DMS79 (cell line): Measurements from ENCODE around the gene HOXA11.

ENCODE experiments used
- DNase-seq: peaks from one replicate; lab custom pipeline; 2025; lab: John Stamatoyannopoulos, UW

HOXA11 gene

DNA sequence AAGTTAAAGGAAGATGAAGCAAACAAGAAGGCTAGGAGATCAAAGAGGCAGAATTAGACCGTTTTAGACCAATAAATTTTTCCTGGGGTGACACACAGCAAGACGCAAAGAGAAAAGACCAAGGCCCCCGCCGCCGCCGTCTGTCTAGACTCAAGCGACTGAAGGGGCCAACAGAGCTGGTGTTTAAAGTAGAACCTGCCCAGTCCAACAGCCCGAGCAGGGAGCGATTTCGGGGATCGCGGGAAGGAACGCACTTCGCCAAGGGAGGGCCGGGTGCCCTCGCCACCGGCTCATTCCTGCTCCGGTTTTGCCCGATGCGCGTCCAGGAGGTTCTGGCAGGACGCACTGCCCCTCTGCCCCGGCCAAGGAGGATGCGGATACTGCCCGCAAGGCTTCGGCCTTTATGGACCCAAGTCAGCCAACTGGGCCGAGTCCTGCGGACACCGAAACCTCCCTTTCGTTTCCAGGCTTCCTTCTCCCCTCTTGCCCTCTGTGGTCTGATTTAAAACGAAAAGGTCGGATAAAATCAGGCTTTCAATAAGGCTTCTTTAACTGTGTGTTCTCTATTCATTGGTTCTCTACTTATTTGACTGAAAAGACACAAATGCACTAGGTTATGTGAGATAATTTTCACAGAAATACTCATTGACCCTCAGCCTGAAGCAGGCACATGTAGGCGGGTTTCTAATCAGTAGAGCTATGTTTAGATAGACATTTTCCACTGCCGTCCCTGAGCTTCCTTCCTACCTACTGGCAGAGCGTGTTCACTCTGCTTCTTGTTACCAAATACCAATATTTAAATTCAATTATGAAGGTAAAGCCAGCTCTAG lies 26.4 kb downstream of the HOXA11 start:
- DNase-seq, result no peak

DNA sequence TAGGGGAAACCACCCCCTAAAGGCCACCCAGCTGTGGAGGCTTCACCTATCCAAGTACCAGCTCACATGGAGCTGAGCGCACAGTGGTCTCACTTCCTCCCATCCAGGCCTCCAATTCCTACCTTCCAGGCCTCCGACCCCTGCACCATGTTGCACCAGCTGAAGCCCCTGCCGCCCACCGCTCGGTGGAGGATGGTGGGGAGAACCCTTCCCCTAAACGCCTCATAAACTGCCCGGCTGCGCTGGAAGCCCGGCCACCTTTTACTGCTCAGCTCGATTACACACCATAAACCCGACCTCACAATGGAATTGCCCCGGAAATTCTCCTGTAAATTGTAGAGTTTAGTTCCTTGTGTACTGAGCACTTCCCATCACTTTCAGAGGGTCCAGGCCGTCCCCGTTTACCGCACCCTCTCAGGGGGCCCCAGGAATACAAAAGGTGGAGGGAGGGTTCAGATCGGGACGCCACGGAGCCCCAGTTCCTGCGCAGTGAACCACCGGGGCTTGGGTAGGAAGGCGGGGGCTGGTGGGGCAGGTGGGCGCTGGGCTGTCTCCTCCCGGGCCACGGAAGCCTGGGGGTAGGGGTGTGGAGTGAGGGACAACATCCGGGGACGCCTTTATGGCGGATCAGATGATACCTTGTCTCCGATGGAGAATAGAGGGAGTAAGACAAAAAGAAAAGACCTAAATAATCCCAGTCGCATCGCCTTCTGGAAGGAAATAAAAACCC lies 27.2 kb downstream of the HOXA11 start:
- no peak for DNase-seq

DNA sequence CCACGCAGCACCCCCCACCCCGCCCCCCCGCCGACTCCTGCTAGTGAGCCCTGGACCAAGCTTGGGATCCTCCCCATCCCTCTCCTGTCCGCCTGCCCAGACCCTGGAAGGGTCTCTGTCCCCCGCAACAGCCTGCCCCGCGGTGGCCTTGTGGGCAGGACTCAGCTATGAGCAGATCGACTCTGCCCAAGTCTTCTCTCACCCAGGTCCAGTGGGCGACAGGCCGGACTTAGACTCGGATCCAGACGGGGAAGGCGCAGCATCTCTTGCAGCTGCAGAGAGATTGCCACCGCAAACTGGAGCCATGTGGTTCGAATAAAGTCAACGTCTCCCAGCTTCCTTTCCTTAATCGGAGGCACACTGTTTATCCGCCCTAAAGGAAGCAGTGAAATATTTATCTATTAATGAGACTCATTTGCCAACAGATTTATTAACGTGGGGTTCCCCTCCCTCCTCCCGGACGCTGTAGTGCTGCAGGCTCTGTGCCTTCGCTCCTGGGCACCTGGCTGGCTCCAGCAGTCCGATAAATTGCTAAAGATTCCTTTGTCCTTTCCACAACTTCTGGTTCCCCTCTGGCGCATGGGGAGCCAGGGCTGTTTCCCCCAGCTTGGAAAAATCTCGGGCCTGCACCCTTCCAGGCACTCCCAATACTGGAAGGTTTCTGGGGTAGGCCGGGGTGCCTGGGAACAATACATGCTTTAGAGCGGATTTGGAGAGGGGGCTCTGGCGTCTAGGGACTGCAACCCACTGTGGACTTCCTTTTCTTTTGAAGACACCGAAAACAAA lies 27.9 kb downstream of the HOXA11 start:
- no peak for DNase-seq

DNA sequence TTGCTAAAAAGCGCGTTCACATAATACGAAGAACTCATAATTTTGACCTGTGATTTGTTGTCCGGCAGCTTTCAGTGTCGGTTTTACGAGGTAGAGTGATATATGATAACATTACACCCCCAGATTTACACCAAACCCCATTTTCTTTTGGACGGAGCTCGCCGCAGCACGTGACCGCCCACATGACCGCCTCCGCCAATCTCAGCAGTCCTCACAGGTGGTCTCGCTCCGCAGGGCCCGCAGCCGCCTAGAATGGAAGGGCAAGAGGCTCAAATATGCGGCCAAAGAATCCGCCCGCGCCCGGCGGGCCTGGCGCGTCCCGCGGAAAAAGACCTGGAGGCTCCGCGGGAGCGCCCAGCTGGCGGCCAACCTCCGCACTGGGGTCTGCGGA lies 28.5 kb downstream of the HOXA11 start, which contains the start of gene HOXA7:
Gene HOXA7, minus strand, starts transcription at position 168 of the 391 bp plus-strand sequence. Its CDS starts 130 bp downstream, at position 38.
- no peak for DNase-seq

DNA sequence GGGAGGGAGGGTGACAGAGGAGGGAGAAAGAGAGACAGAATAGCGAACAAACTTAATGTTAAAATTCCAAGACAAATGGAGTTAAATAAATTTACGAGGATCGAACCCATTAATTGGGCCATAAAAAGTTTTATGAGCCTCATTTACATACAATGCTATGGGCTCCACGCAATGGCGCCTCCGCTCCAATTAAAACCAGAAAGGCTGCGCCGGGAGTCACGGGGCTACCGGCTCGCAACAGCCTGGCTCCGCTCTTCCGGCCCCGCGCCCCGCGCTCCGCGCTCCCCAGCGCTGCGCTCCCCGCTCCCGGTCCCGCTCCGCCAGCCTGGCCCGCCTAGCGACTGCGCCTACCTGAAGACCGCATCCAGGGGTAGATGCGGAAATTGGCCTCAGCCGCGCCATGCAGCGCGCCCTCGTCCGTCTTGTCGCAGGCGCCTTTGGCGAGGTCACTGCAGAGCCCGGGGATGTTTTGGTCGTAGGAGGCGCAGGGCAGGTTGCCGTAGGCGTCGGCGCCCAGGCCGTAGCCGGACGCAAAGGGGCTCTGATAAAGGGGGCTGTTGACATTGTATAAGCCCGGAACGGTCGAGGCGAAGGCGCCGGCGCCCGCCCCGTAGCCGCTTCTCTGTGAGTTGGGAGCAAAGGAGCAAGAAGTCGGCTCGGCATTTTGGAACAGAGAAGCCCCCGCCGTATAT lies 29.1 kb downstream of the HOXA11 start:
- no peak for DNase-seq

DNA sequence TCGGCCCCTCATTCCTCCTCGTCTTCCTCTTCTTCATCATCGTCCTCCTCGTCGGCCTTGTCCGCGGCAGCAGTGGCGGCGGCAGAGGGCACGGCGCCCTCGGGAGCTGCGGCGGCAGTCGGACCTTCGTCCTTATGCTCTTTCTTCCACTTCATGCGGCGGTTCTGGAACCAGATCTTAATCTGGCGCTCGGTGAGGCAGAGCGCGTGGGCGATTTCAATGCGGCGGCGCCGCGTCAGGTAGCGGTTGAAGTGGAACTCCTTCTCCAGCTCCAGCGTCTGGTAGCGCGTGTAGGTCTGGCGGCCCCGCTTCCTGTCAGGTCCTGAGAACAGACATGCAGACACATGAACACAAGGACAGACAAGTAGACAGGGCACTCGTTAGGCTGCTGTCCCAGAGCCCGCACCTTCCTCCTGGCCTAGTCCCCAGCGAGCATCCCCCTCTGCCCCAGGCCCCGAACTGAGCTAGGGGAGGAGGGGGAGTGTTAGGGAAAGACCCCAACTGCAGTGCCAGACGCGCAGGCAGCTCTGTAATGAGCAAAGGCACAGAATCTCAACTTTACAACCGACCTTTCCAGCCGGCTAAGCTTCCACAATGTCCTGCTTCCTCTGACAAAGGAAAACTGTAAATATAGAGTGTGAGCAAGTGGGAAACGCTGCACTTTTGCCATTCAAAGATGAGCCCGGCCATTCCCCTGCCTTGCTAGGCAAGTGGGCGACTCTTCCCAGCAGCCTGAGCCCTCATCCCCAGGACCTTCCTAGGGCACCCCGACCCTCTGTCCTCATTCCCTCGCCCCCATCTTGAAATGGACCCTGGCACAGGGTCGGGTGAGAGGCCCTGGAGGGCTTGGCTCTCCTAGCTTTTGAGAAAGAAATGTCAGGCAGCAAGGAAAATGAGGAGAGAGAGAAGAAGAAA lies 29.9 kb downstream of the HOXA11 start:
- no peak for DNase-seq

DNA sequence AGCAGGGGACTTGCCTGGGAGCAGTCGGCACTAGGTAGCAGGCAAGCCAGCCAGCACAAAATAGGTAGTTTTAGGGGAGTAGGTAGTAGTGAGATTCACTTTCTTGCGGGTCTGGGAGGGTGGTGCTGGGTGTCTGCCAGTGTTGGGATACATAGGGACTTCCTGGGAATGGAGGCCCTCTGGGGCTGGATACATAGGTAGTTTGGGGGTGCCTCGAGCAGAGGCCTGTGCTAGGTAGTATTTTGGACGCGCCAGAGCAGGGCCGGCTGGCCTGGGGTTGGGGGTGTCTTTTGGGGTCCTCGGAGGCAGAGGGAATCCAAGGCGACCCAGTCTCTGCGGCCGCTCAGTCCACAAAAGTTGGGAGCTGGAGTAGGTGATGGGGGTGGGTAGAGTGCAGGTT lies 30.7 kb downstream of the HOXA11 start:
- no peak for DNase-seq

DNA sequence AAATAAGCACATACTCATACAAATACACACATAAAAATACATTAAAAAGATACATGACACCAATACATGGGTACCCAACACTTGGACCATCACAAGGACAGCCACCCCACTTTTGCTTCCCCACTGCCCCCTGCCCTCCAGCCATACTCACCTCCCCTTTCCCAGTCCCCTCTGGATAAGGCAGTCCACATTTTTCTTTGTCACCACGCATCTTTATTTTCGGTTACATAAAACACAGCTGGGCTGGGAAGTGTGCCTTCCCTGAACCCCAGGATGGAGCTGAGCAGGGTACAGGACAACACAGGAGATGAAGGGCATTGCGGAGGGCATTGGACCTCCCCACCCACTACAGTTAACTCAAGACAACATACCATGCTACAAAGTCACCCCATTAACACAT lies 31.5 kb downstream of the HOXA11 start:
- no peak for DNase-seq

DNA sequence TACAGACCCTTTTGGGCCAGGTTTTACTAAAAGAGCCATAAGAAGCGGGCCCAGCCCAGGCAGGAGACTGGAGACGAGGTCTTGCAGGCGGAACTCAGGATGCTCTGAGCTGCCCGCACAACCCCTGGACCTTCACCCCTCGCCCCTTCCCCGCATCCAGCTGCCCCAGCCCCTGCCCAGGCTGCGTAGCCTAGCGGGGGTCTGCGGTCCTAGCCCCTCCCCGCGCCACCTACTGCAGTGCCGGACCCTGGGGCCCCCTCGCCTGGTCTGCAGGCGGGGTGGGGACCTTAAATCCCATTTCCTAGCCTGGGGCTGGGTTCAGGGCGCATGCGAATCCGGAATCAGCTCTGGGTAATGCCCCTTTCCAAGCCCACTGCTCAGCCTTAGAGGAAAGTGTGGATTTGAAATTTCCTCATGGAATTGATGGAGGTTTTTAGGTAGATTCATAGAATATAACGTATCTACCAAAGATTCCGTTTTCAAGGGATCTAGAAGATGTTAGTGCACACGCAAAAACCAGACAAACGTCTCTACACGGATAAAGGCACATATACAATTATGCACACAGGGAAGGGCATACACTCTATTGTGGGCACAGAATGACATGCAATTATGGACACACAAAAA lies 32.1 kb downstream of the HOXA11 start:
- no peak for DNase-seq

DNA sequence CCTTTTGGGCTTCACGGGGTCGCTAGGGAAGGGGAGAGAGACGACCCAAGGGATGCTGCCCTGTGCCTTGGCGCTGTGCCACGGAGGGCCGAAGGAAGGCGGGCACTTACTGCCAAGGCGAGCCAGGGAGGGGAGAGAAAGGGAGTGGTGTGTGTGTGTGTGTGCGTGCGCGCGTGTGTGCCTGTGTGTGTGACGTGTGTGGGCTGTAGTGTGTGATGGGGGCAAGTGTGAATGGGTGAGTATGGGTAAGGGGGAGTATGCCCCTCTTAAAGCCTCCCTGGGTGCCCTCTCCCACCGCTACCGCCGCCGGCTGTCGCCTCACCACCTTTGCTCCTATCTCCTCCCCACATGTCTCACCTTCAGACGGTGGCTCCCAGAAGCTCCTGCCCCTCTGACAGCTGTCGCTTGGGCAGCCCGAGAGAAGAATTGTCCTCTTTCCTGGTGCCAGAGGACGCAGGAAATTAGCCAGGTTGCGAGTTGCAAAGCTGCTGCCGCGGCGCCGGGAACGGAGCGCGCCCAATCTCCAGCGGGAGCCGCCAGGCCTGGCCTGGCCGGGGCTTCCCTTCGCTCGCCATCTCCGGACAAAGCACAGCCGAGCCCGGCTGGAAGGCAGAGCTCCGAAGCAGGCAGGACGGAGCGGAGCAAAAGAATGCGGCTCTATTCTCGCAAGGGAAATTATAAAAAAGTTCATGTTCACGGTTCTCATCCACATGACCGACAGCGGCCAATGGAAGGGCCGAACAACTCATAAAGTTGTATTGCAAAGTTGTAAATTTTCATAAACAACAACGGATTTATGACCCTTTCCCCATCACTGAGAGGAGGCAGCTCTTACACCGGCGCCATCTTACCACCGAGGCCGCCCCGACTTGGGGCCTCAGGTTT lies 32.9 kb downstream of the HOXA11 start, which contains the start of gene HOXA3:
Gene HOXA3, minus strand, starts transcription at position 653 of the 885 bp plus-strand sequence. CDS start 41,943 bp downstream, outside the sequence.
- DNase-seq, result no peak

DNA sequence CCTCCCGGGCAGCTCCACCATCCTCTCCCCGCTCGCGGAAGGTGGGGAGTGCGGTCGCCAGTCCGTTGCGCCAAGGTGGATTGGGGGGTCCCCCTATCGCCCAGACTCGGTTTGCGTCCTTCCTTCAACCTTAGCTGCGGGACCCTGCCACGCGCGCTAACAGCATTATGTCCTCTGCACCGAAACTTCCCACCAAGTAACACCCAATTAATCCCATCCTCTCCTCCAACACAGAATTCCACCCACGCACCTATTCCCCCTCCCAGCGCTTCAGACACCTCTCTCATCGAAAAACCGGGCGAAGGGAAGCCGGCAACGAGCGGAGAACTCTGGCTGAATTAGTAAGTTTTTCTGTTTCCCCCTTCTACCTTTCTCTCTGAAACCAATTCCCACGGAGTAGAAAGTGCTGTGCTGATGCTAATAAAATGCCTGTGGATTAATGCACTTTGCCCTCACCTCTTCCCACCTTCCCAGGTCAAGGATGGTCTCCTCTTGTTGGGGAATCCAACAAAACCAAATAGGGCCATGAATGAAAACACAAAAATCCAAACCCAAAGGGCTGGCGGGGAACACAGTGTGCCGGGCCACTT lies 33.6 kb downstream of the HOXA11 start:
- peak; percentile 37 for DNase-seq

DNA sequence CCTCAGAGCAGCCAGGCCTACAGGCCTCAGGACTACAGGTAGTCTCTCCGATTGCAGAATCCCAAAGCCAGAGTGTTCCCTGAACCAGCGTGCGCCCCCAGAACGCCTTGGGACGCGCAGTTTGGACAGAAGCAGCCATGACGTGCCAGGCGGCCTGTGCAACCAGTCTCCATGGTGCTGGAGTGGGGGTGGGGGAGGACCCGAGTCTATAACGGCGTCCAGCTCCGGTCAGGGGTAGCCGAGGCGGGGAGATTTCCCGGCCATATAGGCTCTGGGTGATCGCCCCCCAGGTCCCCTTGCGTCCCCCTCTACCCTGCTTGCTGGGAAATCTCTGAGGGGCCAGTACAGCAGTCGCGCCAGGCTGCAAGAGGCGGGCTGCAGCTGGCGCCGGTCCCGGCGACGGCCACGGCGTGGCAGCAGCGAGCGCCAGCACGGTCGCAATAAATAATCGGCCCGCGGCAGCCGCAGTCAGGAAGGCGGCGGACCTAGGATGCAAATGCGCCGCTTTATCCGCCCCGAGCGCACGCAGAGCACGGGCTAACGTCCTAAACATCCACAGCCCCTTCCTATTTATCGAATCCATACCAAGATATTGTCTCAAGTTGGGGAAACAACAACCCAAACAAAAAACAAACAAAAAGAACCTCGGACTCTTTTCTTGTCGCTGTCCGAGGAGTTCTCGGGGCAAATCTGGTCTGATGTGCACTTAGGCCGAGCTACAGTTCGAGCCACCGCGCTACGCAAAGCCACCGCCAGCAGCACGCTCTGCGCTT lies 34.3 kb downstream of the HOXA11 start:
- DNase-seq, result peak; percentile 79

DNA sequence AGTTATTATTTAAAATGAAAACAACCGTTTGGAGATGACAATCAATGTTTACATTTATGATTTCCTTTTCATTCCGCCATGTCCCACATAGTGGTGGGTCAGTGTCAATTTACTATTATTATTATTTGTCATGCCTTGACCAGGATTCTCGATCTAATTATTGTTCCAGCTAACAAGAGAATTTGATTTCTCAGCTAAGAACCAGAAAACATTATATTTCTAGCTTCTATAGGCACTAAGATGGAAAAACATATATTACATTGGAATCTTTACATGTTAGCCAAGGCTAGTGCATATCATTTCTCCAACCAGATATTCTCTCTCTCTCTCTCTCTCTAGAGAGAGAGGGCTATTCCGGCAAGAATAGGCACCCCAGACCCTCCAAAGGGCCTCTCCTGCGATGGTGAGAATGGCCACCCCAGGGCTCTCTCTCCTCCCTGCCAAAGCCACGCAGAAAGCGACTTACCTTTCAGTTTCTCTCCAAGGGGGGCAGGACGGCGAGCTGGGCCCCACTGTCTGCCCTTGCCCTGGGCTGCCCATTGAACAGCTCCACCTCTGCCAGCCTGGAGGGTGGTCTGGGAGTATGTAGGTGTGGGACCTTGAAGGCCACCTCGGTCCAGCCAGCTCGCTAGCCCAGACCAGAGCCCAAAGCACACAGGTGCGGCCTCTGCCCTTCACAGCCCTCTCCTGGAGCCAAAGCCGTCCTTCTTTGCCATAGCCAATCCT lies 35.0 kb downstream of the HOXA11 start:
- DNase-seq, result no peak

DNA sequence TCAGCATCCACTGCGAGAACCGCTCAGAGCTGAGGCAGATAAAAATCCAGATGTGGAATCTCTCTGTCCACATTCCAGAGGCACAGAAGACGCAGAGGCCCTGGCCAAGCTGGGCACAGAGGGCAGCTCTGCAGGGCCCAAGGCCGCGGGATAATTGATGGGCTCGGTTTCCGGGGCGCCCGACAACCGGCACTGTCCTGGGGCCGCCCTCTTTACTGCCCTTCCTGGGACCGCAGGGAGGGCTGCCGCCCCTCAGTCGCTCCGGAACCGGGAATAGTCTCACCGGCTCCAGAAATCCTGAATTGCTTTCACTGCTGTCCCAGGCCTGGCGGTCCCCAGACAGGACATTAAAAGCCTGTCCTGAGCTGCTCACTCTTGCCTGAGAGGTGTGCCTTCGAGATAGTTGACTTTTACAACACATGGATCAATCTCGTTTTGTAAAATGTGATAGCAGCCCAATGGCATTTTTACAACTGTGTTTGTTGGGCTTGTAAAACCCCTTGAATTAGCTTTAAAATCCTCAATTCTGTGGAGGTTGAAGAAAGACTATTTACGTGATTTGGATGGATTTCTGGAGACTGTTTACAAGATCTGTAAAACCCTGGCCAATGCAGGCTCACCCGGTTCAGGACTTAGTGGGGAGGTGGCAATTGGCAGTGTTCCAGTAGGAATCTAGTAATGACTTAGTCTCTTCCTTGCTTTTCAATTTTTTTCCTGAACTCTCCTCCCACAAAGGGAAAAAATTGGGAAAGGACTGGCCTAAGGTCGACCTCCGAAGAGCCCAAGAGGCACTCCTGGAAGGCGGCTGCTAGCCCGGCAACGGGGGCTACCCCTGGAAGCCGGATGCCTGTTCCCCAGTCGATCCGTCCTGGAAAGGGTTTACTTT lies 36.0 kb downstream of the HOXA11 start:
- DNase-seq, result peak; percentile 20

DNA sequence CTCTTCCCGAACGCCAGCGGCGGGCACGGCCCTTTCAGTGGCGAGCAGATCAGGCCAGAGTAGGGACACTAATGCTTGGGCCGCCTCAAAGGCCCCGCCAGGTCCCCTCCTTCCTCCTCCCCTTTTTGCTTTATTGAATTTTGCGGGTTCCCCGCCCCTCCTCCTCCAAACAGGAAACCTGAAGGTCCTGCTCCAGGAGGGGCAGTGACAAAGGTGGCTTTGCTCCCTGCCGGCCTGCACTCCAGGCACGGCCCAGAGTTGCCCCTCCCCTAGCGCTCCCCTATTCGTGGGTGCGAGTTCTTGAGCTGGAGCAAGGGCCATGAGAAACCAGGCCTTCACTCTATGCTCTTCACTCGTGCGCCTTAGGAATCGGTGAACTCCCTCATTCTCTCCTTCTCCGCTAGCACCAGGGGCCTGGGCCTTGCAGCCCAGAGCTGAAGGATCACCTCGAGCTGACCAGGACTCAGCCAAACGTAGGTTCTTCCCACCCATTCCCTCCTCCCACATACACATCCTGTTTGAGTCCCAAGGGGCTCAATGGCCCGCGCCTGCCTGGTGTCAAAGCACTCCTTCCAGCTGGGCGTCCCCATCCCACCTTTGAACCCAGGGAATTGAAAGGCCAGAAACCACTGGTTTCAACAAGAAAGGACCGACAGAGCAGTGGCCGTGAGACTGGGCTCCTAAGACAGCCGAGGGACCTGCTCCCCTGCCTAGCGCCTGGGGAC lies 36.8 kb downstream of the HOXA11 start:
- DNase-seq, result peak; percentile 32
